GM19452 (cell line): ENCODE measurements around the gene ADAM22.
A peak's percentile ranks its signal among the peaks of the same experiment; 100 is the strongest.

Source experiments
- ATAC-seq: cut with Tn5 transposase; IDR thresholded peaks from one replicate; pipeline ENCODE4 v1.9.1; 2021; ENCODE audit not compliant: unreplicated experiment

The ADAM22 gene

GRCh38 chr7:88105231-88105630 is 171.2 kb downstream of the ADAM22 start:
- ATAC-seq: no peak

GRCh38 chr7:88106434-88106833 is 172.4 kb downstream of the ADAM22 start:
- no peak for ATAC-seq

- ATAC-seq: no peak
Observed at GRCh38 chr7:88109612-88110011, 175.6 kb downstream of the ADAM22 start.

- ATAC-seq: peak; percentile 67
Observed at GRCh38 chr7:88111140-88111743, 177.2 kb downstream of the ADAM22 start.

- ATAC-seq: no peak
Observed at GRCh38 chr7:88111954-88112471, 178.0 kb downstream of the ADAM22 start.

- ATAC-seq: no peak
Observed at GRCh38 chr7:88115258-88115796, 181.3 kb downstream of the ADAM22 start.

- no peak for ATAC-seq
Observed at GRCh38 chr7:88115816-88116215, 181.8 kb downstream of the ADAM22 start.

GRCh38 chr7:88116235-88116795 is 182.3 kb downstream of the ADAM22 start:
- ATAC-seq: no peak

GRCh38 chr7:88117325-88117724 is 183.3 kb downstream of the ADAM22 start:
- no peak for ATAC-seq

GRCh38 chr7:88121335-88121734 is 187.3 kb downstream of the ADAM22 start:
- no peak for ATAC-seq

- ATAC-seq: no peak
Observed at GRCh38 chr7:88127637-88128290, 193.7 kb downstream of the ADAM22 start.

- peak; percentile 75 for ATAC-seq
Observed at GRCh38 chr7:88132725-88133124, 198.7 kb downstream of the ADAM22 start.

GRCh38 chr7:88140947-88141346 is 206.9 kb downstream of the ADAM22 start:
- ATAC-seq: no peak

- no peak for ATAC-seq
Observed at GRCh38 chr7:88141479-88141878, 207.4 kb downstream of the ADAM22 start.

GRCh38 chr7:88141953-88142352 is 207.9 kb downstream of the ADAM22 start:
- no peak for ATAC-seq

GRCh38 chr7:88146616-88147015 is 212.6 kb downstream of the ADAM22 start:
- no peak for ATAC-seq

GRCh38 chr7:88147341-88147740 is 213.3 kb downstream of the ADAM22 start:
- no peak for ATAC-seq

GRCh38 chr7:88147949-88148348 is 213.9 kb downstream of the ADAM22 start:
- ATAC-seq: no peak

GRCh38 chr7:88150033-88150432 is 216.0 kb downstream of the ADAM22 start:
- no peak for ATAC-seq

- no peak for ATAC-seq
Observed at GRCh38 chr7:88151119-88151790, 217.2 kb downstream of the ADAM22 start.

- ATAC-seq: no peak
Observed at GRCh38 chr7:88153378-88153777, 219.3 kb downstream of the ADAM22 start.
